ENCODE measurements around the gene ABCA9.

- TF ChIP-seq CTCF (optimal IDR thresholded peaks at IDR 0.05 in 1 of 3, IDR thresholded peaks at IDR 0.05 in 1 of 3, conservative IDR thresholded peaks at IDR 0.05 in 1 of 3; ENCODE audit: extremely low read depth in 1 of 3, insufficient read depth in 2 of 3, low read length in 3 of 3) (no peak), EZH2 (IDR thresholded peaks at IDR 0.05; ENCODE audit: low read length) (no peak)
Measured at GRCh38 chr17:69056179-69056823, 4.4 kb downstream of the ABCA9 start.

Data from keratinocyte (primary cell).